GM21515 (cell line): ENCODE data around the gene ADAMTS1.
"Not testable (repeated sequence)": the region's sequence is repeated elsewhere in the genome, so short reads cannot be mapped to it uniquely, and the experiment has no call there.

ENCODE experiments used
- ATAC-seq: cut with Tn5 transposase; IDR thresholded peaks from one replicate; pipeline ENCODE4 v1.9.1; 2021; ENCODE audit not compliant: unreplicated experiment

The ADAMTS1 gene

GRCh38 chr21:26845066-26845758, at the start of gene ADAMTS1:
ADAMTS1 (minus strand) TSS chr21:26845409; CDS start chr21:26844954, 455 bp downstream.
- ATAC-seq = no peak

- ATAC-seq = no peak
Observed at GRCh38 chr21:26892151-26892550, 46.9 kb upstream of the ADAMTS1 start.

- ATAC-seq = no peak
Observed at GRCh38 chr21:26888931-26889330, 43.7 kb upstream of the ADAMTS1 start.

GRCh38 chr21:26888256-26888655, 43.0 kb upstream of the ADAMTS1 start:
- no peak for ATAC-seq

- no peak for ATAC-seq
Observed at GRCh38 chr21:26887251-26887650, 42.0 kb upstream of the ADAMTS1 start.

- ATAC-seq = no peak
Observed at GRCh38 chr21:26884436-26884835, 39.2 kb upstream of the ADAMTS1 start.

- no peak for ATAC-seq
Observed at GRCh38 chr21:26883768-26884167, 38.6 kb upstream of the ADAMTS1 start.

- ATAC-seq = no peak
Observed at GRCh38 chr21:26881504-26882228, 36.5 kb upstream of the ADAMTS1 start.

GRCh38 chr21:26877018-26877417, 31.8 kb upstream of the ADAMTS1 start:
- no peak for ATAC-seq

- ATAC-seq = no peak
Observed at GRCh38 chr21:26874347-26874746, 29.1 kb upstream of the ADAMTS1 start.

GRCh38 chr21:26865857-26866256, 20.6 kb upstream of the ADAMTS1 start:
- no peak for ATAC-seq

GRCh38 chr21:26856871-26857350, 11.7 kb upstream of the ADAMTS1 start:
- ATAC-seq = not testable (repeated sequence)

- ATAC-seq = not testable (repeated sequence)
Observed at GRCh38 chr21:26854695-26855094, 9.5 kb upstream of the ADAMTS1 start.

- ATAC-seq = no peak
Observed at GRCh38 chr21:26852423-26852822, 7.2 kb upstream of the ADAMTS1 start.

- no peak for ATAC-seq
Observed at GRCh38 chr21:26851109-26851944, 6.1 kb upstream of the ADAMTS1 start.

- no peak for ATAC-seq
Observed at GRCh38 chr21:26850116-26850643, 5.0 kb upstream of the ADAMTS1 start.

GRCh38 chr21:26849428-26850115, 4.4 kb upstream of the ADAMTS1 start:
- no peak for ATAC-seq

- ATAC-seq = no peak
Observed at GRCh38 chr21:26847921-26848320, 2.7 kb upstream of the ADAMTS1 start.

- no peak for ATAC-seq
Observed at GRCh38 chr21:26847002-26847401, 1.8 kb upstream of the ADAMTS1 start.

- ATAC-seq = no peak
Observed at GRCh38 chr21:26846036-26846931, 1.1 kb upstream of the ADAMTS1 start.
